H9 (cell line): ENCODE results near the gene THRB. TPM values are rescaled to one million over a fixed set of nuclear protein-coding genes. Genes with fewer than 3 reads are reported as not detected.

Source experiments
- DNase-seq: peaks from one replicate; pipeline ENCODE4 v3.0.0-alpha.2; 2017
- H2AFZ ChIP-seq: one replicate; pipeline ENCODE4 v1.6.1; 2013; ENCODE audit warnings: mild to moderate bottlenecking, low read length, control low read depth, moderate library complexity
- H2AK5ac ChIP-seq: 2 replicates; pipeline ENCODE4 v1.6.1; 2013; ENCODE audit warnings: low read length, control low read depth, mixed read lengths; ENCODE audit not compliant: insufficient read length
- H2BK120ac ChIP-seq: one replicate; pipeline ENCODE4 v1.6.1; 2013; ENCODE audit warnings: low read depth, mild to moderate bottlenecking, low read length, control low read depth, inconsistent platforms; ENCODE audit not compliant: poor library complexity, severe bottlenecking
- H2BK12ac ChIP-seq: 2 replicates; pipeline ENCODE4 v1.6.1; 2013; ENCODE audit warnings: low read length, control low read depth, mixed read lengths, low read depth; ENCODE audit not compliant: insufficient read length
- H2BK15ac ChIP-seq: 2 replicates; pipeline ENCODE4 v1.6.1; 2013; ENCODE audit warnings: low read depth, low read length, control low read depth
- H2BK20ac ChIP-seq: one replicate; pipeline ENCODE4 v1.6.1; 2013; ENCODE audit warnings: low read depth, mild to moderate bottlenecking, low read length, control low read depth, inconsistent platforms; ENCODE audit not compliant: poor library complexity, severe bottlenecking
- H2BK5ac ChIP-seq: 2 replicates; pipeline ENCODE4 v1.6.1; 2013; ENCODE audit warnings: low read length, control low read depth, mixed read lengths; ENCODE audit not compliant: insufficient read length
- H3K14ac ChIP-seq: 2 replicates; pipeline ENCODE4 v1.6.1; 2013; ENCODE audit warnings: low read length, control low read depth; ENCODE audit not compliant: insufficient read depth
- H3K18ac ChIP-seq: 2 replicates; pipeline ENCODE4 v1.6.1; 2013; ENCODE audit warnings: low read depth, mild to moderate bottlenecking, mixed read lengths, low read length, control low read depth; ENCODE audit not compliant: insufficient read length
- H3K23ac ChIP-seq: 2 replicates; pipeline ENCODE4 v1.6.1; 2013; ENCODE audit warnings: low read length, control low read depth, mixed read lengths, low read depth; ENCODE audit not compliant: insufficient read length
- H3K23me2 ChIP-seq: 2 replicates; pipeline ENCODE4 v1.6.1; 2013; ENCODE audit warnings: low read depth, mild to moderate bottlenecking, mixed read lengths, low read length, control low read depth; ENCODE audit not compliant: insufficient read length, poor library complexity, severe bottlenecking
- H3K27ac ChIP-seq: 2 replicates; pipeline ENCODE4 v1.5.1; 2013; ENCODE audit warnings: low read length, control low read depth, mixed read lengths, low read depth; ENCODE audit not compliant: insufficient read length
- H3K27me3 ChIP-seq: 2 replicates; pipeline ENCODE4 v1.6.1; 2013; ENCODE audit warnings: low read length, control low read depth, inconsistent platforms; ENCODE audit not compliant: insufficient read depth
- H3K4ac ChIP-seq: 2 replicates; pipeline ENCODE4 v1.6.1; 2013; ENCODE audit warnings: low read depth, mild to moderate bottlenecking, control low read depth, inconsistent platforms, low read length, moderate library complexity
- H3K4me1 ChIP-seq: 2 replicates; pipeline ENCODE4 v1.6.1; 2013; ENCODE audit warnings: low read length, control low read depth, inconsistent platforms; ENCODE audit not compliant: insufficient read depth
- H3K4me2 ChIP-seq: 2 replicates; pipeline ENCODE4 v1.6.1; 2013; ENCODE audit warnings: low read length, control low read depth, mixed read lengths; ENCODE audit not compliant: insufficient read length, insufficient read depth
- H3K56ac ChIP-seq: 2 replicates; pipeline ENCODE4 v1.6.1; 2013; ENCODE audit warnings: low read depth, mild to moderate bottlenecking, mixed read lengths, low read length, control low read depth; ENCODE audit not compliant: insufficient read length
- H3K79me1 ChIP-seq: 2 replicates; pipeline ENCODE4 v1.6.1; 2013; ENCODE audit warnings: low read depth, mild to moderate bottlenecking, moderate library complexity, low read length, control low read depth, inconsistent platforms; ENCODE audit not compliant: insufficient read depth, poor library complexity, severe bottlenecking
- H3K79me2 ChIP-seq: 2 replicates; pipeline ENCODE4 v1.6.1; 2013; ENCODE audit warnings: low read length, control low read depth, inconsistent platforms; ENCODE audit not compliant: insufficient read depth
- H3K9ac ChIP-seq: 2 replicates; pipeline ENCODE4 v1.6.1; 2013; ENCODE audit warnings: low read length, control low read depth, mixed read lengths; ENCODE audit not compliant: insufficient read length; ENCODE audit errors: extremely low read depth
- H3K9me3 ChIP-seq: one replicate; pipeline ENCODE4 v1.6.1; 2013; ENCODE audit warnings: low read depth, low read length, inconsistent platforms; ENCODE audit not compliant: control insufficient read depth
- H3T11ph ChIP-seq: one replicate; pipeline ENCODE4 v1.6.1; 2013; ENCODE audit warnings: mild to moderate bottlenecking, low read length, control low read depth, inconsistent platforms
- H4K20me1 ChIP-seq: one replicate; pipeline ENCODE4 v1.6.1; 2013; ENCODE audit not compliant: control insufficient read depth, insufficient read length, insufficient read depth
- H4K5ac ChIP-seq: 2 replicates; pipeline ENCODE4 v1.6.1; 2013; ENCODE audit warnings: low read depth, mild to moderate bottlenecking, mixed read lengths, low read length, control low read depth; ENCODE audit not compliant: insufficient read length
- H4K8ac ChIP-seq: replicated peaks from 2 replicates; pipeline ENCODE4 v1.6.1; 2013; ENCODE audit warnings: low read length, control low read depth, mixed read lengths, low read depth; ENCODE audit not compliant: insufficient read length
- H4K91ac ChIP-seq: 2 replicates; pipeline ENCODE4 v1.6.1; 2013; ENCODE audit warnings: low read depth, mild to moderate bottlenecking, moderate library complexity, mixed read lengths, low read length, control low read depth; ENCODE audit not compliant: insufficient read length
- H3K27ac Mint-ChIP-seq, 3 experiments: 2 replicates in 2 of 3; 3 replicates in 1 of 3; pipeline ENCODE4 v1.8.0; 2020 to 2021; ENCODE audit warnings: mixed read lengths in 3 of 3, mild to moderate bottlenecking in 1 of 3, moderate library complexity in 1 of 3
- H3K27me3 Mint-ChIP-seq: 2 replicates; pipeline ENCODE4 v1.8.0; 2021; ENCODE audit warnings: low read depth, mild to moderate bottlenecking, moderate library complexity, mixed read lengths
- H3K36me3 Mint-ChIP-seq, 3 experiments: 2 replicates in 2 of 3; 3 replicates in 1 of 3; pipeline ENCODE4 v1.8.0; 2020 to 2021; ENCODE audit warnings: low read depth in 3 of 3, mixed read lengths in 3 of 3; ENCODE audit not compliant: insufficient read depth in 1 of 3
- H3K4me1 Mint-ChIP-seq, 2 experiments: 2 replicates each; pipeline ENCODE4 v1.8.0; 2020; ENCODE audit warnings: mixed read lengths in 2 of 2
- H3K4me3 Mint-ChIP-seq, 2 experiments: 2 replicates in 1 of 2; 3 replicates in 1 of 2; pipeline ENCODE4 v1.8.0; 2020 to 2021; ENCODE audit warnings: mild to moderate bottlenecking in 2 of 2, mixed read lengths in 2 of 2, moderate library complexity in 1 of 2
- H3K9me3 Mint-ChIP-seq, 2 experiments: 2 replicates in 1 of 2; 3 replicates in 1 of 2; pipeline ENCODE4 v1.8.0; 2020; ENCODE audit warnings: mild to moderate bottlenecking in 2 of 2, mixed read lengths in 2 of 2, moderate library complexity in 1 of 2
- total RNA-seq: library from RNA; stranded (reverse); gene quantifications from 2 replicates; pipeline ENCODE4 v1.2.1, GENCODE V29; 2021
- TF ChIP-seq, protein P1 (sequence below): fragments of 200-600 bp; sonication (generic); conservative IDR thresholded peaks from 3 replicates; pipeline ENCODE4 v1.8.0; 2021; ENCODE audit warnings: antibody characterized with exemption, mild to moderate bottlenecking

THRB gene
- total RNA-seq, 1 experiment from 2014 or later, result 8.6 TPM

DNA sequence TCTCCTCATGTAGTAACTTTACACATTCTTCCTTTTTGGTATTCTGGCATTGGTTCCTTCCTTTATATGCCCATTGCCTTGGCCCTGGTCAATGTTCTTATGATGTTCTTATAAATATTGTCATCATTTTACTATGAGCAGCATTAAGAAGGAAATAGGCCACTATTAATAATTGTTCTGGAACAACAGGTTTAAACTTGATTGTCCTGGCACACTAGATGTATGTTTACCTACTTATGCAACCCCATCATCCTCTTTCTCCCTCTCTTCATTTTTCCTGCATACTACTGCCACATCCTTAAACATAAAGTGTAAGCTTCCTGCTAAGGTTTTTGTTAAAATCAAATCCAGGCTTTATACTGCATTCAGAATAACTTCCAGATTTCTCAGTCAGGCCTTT lies 114.7 kb downstream of the THRB start:
- Histone ChIP-seq H4K20me1 (no peaks in the 10 kb centered on the region), H2AK5ac (no peak overlapping the region), H3K4me2 (no peak overlapping the region), H3K4ac (no peak overlapping the region), H3K56ac (no peak overlapping the region), H3K9me3 (no peaks in the 10 kb centered on the region), H2AFZ (no peak overlapping the region), H4K5ac (no peak overlapping the region), H4K8ac (no peak overlapping the region), H3K18ac (no peak overlapping the region), H3K14ac (no peak overlapping the region), H4K91ac (no peak overlapping the region), H2BK12ac (no peak overlapping the region), H3K23me2 (no peaks in the 10 kb centered on the region), H3K79me1 (no peaks in the 10 kb centered on the region), H2BK120ac (no peak overlapping the region), H2BK20ac (no peak overlapping the region), H3T11ph (no peak overlapping the region), H3K79me2 (no peaks in the 10 kb centered on the region), H3K4me1 (no peaks in the 10 kb centered on the region), H3K27me3 (no peaks in the 10 kb centered on the region), H2BK15ac (no peak overlapping the region), H3K23ac (no peak overlapping the region), H3K9ac (no peak overlapping the region), H3K27ac (no peak overlapping the region), H2BK5ac (no peak overlapping the region)
- no peak for DNase-seq
- H3K36me3 Mint-ChIP-seq, result no peaks in the 10 kb centered on the region
- no peaks in the 10 kb centered on the region for H3K27me3 Mint-ChIP-seq
- no peak overlapping the region; a peak in 1 of 7 replicates for H3K27ac Mint-ChIP-seq
- H3K4me3 Mint-ChIP-seq, result no peak overlapping the region
- H3K4me1 Mint-ChIP-seq, result peaks cover 2 to 3% of the 10 kb centered on the region in 2 experiments; a peak in 1 of 4 replicates
- TF ChIP-seq, protein P1, sequence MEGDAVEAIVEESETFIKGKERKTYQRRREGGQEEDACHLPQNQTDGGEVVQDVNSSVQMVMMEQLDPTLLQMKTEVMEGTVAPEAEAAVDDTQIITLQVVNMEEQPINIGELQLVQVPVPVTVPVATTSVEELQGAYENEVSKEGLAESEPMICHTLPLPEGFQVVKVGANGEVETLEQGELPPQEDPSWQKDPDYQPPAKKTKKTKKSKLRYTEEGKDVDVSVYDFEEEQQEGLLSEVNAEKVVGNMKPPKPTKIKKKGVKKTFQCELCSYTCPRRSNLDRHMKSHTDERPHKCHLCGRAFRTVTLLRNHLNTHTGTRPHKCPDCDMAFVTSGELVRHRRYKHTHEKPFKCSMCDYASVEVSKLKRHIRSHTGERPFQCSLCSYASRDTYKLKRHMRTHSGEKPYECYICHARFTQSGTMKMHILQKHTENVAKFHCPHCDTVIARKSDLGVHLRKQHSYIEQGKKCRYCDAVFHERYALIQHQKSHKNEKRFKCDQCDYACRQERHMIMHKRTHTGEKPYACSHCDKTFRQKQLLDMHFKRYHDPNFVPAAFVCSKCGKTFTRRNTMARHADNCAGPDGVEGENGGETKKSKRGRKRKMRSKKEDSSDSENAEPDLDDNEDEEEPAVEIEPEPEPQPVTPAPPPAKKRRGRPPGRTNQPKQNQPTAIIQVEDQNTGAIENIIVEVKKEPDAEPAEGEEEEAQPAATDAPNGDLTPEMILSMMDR, result no peak
- H3K9me3 Mint-ChIP-seq, result no peaks in the 10 kb centered on the region
